Measurements from ENCODE around the gene ALG1. TPM values are rescaled to one million over a fixed set of nuclear protein-coding genes. Genes with fewer than 3 reads are reported as not detected.

Gene ALG1
- total and polyA plus RNA-seq, 2 of the 13 experiments (the other 11 are each of a cell fraction or from before 2014, with no cell fraction given), result 43.3 to 75.6 TPM

- TF ChIP-seq ZUFSP (CRISPR knock-in tag; IDR thresholded peaks at IDR 0.05; ENCODE audit: borderline replicate concordance) (no peak), ZNF7 (CRISPR knock-in tag; IDR thresholded peaks at IDR 0.05) (0 out of 2 replicates have a peak, but pooled peaks have one; percentile 2), ZHX2 (IDR thresholded peaks at IDR 0.05; ENCODE audit: low read depth) (no peak), ZHX2 (CRISPR knock-in tag; IDR thresholded peaks at IDR 0.05; ENCODE audit: borderline replicate concordance) (no peak), HNF4G (IDR thresholded peaks at IDR 0.05; ENCODE audit: borderline replicate concordance, low read depth, low read length) (no peak), HNF4G (CRISPR knock-in tag; IDR thresholded peaks at IDR 0.05; ENCODE audit: borderline replicate concordance, low read depth) (0 out of 2 replicates have a peak, but pooled peaks have one; percentile 51), ZNF629 (CRISPR knock-in tag; conservative IDR thresholded peaks at IDR 0.05) (no peak), ARID3A (IDR thresholded peaks at IDR 0.05; ENCODE audit: low read depth, low read length) (0 out of 2 replicates have a peak, but pooled peaks have one; percentile 27), IRF2 (CRISPR knock-in tag; IDR thresholded peaks at IDR 0.05) (no peak), TBX3 (IDR thresholded peaks at IDR 0.05; ENCODE audit: borderline replicate concordance) (no peak), ZFP62 (CRISPR knock-in tag; IDR thresholded peaks at IDR 0.05) (no peak), ARHGAP35 (CRISPR knock-in tag; IDR thresholded peaks at IDR 0.05; ENCODE audit: borderline replicate concordance) (peak; percentile 60; the same call in 1 of the 2 replicates), AKAP8 (CRISPR knock-in tag; IDR thresholded peaks at IDR 0.05) (no peak), ERF (CRISPR knock-in tag; IDR thresholded peaks at IDR 0.05) (no peak; the same call in 1 of the 2 replicates), ZNF350 (CRISPR knock-in tag; IDR thresholded peaks at IDR 0.05; ENCODE audit: borderline replicate concordance, low read depth) (no peak; the same call in 1 of the 2 replicates), U2AF1 (optimal IDR thresholded peaks at IDR 0.05; ENCODE audit: low read depth, low read length) (peak; percentile 51), ZNF792 (CRISPR knock-in tag; IDR thresholded peaks at IDR 0.05) (peak; percentile 53; the same call in 1 of the 2 replicates), ZNF264 (CRISPR knock-in tag; IDR thresholded peaks at IDR 0.05) (0 out of 2 replicates have a peak, but pooled peaks have one; percentile 51), NCOA1 (CRISPR knock-in tag; IDR thresholded peaks at IDR 0.05) (0 out of 2 replicates have a peak, but pooled peaks have one; percentile 63), ZC3H4 (CRISPR knock-in tag; IDR thresholded peaks at IDR 0.05; ENCODE audit: borderline replicate concordance) (no peak)
These were observed 35.2 kb upstream of the ALG1 start (continued) for GRCh38 chr16:5036228-5037156.
